HepG2 (cell line): Measurements from ENCODE around the gene SAP25. TPM values are rescaled to one million over a fixed set of nuclear protein-coding genes. Genes with fewer than 3 reads are reported as not detected.
A peak's percentile ranks its signal among the peaks of the same experiment; 100 is the strongest.

ENCODE experiments used
- ATAC-seq: fragments of 200-7000 bp; cut with Tn5 transposase; 3 replicates; pipeline ENCODE4 v1.9.1; 2020; ENCODE audit warnings: mild to moderate bottlenecking, moderate library complexity
- Bru-seq: library from RNA; stranded (reverse); fragments of 400-500 nt; gene quantifications from one replicate; lab custom pipeline; 2021; lab: Mats Ljungman, UMichigan
- BruChase-seq, 2 experiments: library from RNA; stranded (reverse); fragments of 400-500 nt; gene quantifications; one replicate each; lab custom pipeline; 2021; lab: Mats Ljungman, UMichigan
- BruUV-seq: library from RNA; stranded (reverse); fragments of 400-500 nt; replicated peaks from 2 replicates; lab custom pipeline; 2021; lab: Mats Ljungman, UMichigan
- CTCF ChIA-PET: fragments of 300-600 bp; formaldehyde crosslinking; extraction: SDS; loops from one replicate; lab custom pipeline; 2021; ENCODE audit warnings: low total read pairs, inconsistent platforms, low intra/inter-chr PET ratio; lab: Yijun Ruan, JAX
- POLR2A ChIA-PET: fragments of 350-600 bp; sonication (Branson Sonifier 250); formaldehyde crosslinking; loops from one replicate; lab custom pipeline; 2020; ENCODE audit warnings: antibody characterized with exemption, inconsistent platforms; lab: Yijun Ruan, JAX
- DNase-seq: peaks from one replicate; pipeline ENCODE4 v3.0.0-alpha.2; 2015; ENCODE audit warnings: low spot score
- FAIRE-seq: peaks from 3 replicates; lab custom pipeline; 2011; peaks lifted over from hg19 to GRCh38; lab: Jason Lieb, UNC
- H2AFZ ChIP-seq: one replicate; pipeline ENCODE4 v1.6.1; 2011; ENCODE audit warnings: low read length, inconsistent platforms
- H3K27ac ChIP-seq: fragments of 300-600 bp; 3 replicates; pipeline ENCODE4 v1.8.0; 2011; ENCODE audit warnings: mixed run types, mild to moderate bottlenecking, mixed read lengths, low read length, inconsistent platforms; ENCODE audit not compliant: insufficient read depth; ENCODE audit errors: extremely low read length
- H3K27me3 ChIP-seq, 2 experiments: fragments of 200-600 bp in 1 of 2; 2 replicates in 1 of 2; 3 replicates in 1 of 2; pipeline versions ENCODE4 v1.6.0 to v1.8.0; 2011; ENCODE audit warnings: low read length in 2 of 2, mild to moderate bottlenecking in 2 of 2, moderate library complexity in 2 of 2, inconsistent platforms in 1 of 2; ENCODE audit not compliant: insufficient read depth in 2 of 2, control insufficient read depth in 1 of 2
- H3K36me3 ChIP-seq, 2 experiments: fragments of 200-600 bp in 1 of 2; replicated peaks in 1 of 2; 2 replicates in 1 of 2; 3 replicates in 1 of 2; pipeline versions ENCODE4 v1.5.1 to v1.8.0; 2011; ENCODE audit warnings: low read length in 2 of 2, inconsistent platforms in 1 of 2; ENCODE audit not compliant: insufficient read depth in 2 of 2, control insufficient read depth in 1 of 2
- H3K4me1 ChIP-seq: 2 replicates; pipeline ENCODE4 v1.5.1; 2012; ENCODE audit warnings: low read length, inconsistent platforms; ENCODE audit not compliant: insufficient read depth
- H3K4me2 ChIP-seq: 2 replicates; pipeline ENCODE4 v1.6.0; 2011; ENCODE audit warnings: low read depth, low read length, inconsistent platforms
- H3K4me3 ChIP-seq, 3 experiments: fragments of 200-600 bp in 1 of 3; sonication (generic), shearing (Covaris generic) in 1 of 3; replicated peaks in 1 of 3; 2 replicates each; pipeline ENCODE4 v1.5.1; 2011 to 2016; ENCODE audit warnings: low read length in 3 of 3, inconsistent platforms in 2 of 3, low read depth in 2 of 3, mild to moderate bottlenecking in 2 of 3, control low read depth in 1 of 3, mixed read lengths in 1 of 3; ENCODE audit not compliant: insufficient read depth in 1 of 3
- H3K79me2 ChIP-seq: one replicate; pipeline ENCODE4 v1.6.1; 2011; ENCODE audit warnings: low read length, inconsistent platforms; ENCODE audit not compliant: insufficient read depth
- H3K9ac ChIP-seq: 2 replicates; pipeline ENCODE4 v1.6.0; 2011; ENCODE audit warnings: mild to moderate bottlenecking, low read depth, low read length, inconsistent platforms; ENCODE audit not compliant: insufficient read depth
- H3K9me3 ChIP-seq: 2 replicates; pipeline ENCODE4 v1.5.1; 2012; ENCODE audit warnings: mild to moderate bottlenecking, low read length
- H4K20me1 ChIP-seq: 2 replicates; pipeline ENCODE4 v1.6.0; 2011; ENCODE audit warnings: inconsistent platforms, mild to moderate bottlenecking, low read length, moderate library complexity; ENCODE audit not compliant: insufficient read depth
- AGO2 ChIP-seq: fragments of 200-400 bp; formaldehyde crosslinking; optimal IDR thresholded peaks from 2 replicates; pipeline ENCODE3; 2017; ENCODE audit warnings: mild to moderate bottlenecking, low read depth, low read length, moderate library complexity
- FIP1L1 ChIP-seq: fragments of 200-400 bp; formaldehyde crosslinking; IDR thresholded peaks from 2 replicates; pipeline ENCODE4 v1.6.1; 2018; ENCODE audit warnings: low read depth, mild to moderate bottlenecking, low read length, moderate library complexity, borderline replicate concordance; ENCODE audit not compliant: insufficient read depth
- GABPB1 ChIP-seq: IDR thresholded peaks from 2 replicates; pipeline ENCODE4 v1.6.1; 2016; ENCODE audit warnings: mild to moderate bottlenecking, missing genetic modification reagents, moderate library complexity, missing compliant biosample characterization
- HNRNPK ChIP-seq: fragments of 200-400 bp; formaldehyde crosslinking; IDR thresholded peaks from 2 replicates; pipeline ENCODE4 v1.6.1; 2018; ENCODE audit warnings: low read length, low read depth, moderate library complexity, mild to moderate bottlenecking; ENCODE audit not compliant: poor library complexity, severe bottlenecking
- HNRNPUL1 ChIP-seq: fragments of 200-400 bp; formaldehyde crosslinking; IDR thresholded peaks from 2 replicates; pipeline ENCODE4 v1.6.1; 2017; ENCODE audit warnings: low read depth, mild to moderate bottlenecking, low read length, moderate library complexity
- JUN ChIP-seq: sonication (generic); formaldehyde crosslinking; IDR thresholded peaks from 2 replicates; pipeline ENCODE4 v1.4.0; 2020; ENCODE audit warnings: mild to moderate bottlenecking, missing genetic modification reagents
- LCORL ChIP-seq, 2 experiments: fragments of 450-650 bp in 1 of 2; sonication (generic) in 1 of 2; formaldehyde crosslinking in 1 of 2; IDR thresholded peaks; 2 replicates each; pipeline versions ENCODE4 v1.5.0 to v1.6.1; 2017 to 2020; ENCODE audit warnings: antibody characterized with exemption in 1 of 2, missing genetic modification reagents in 1 of 2
- PTBP1 ChIP-seq: fragments of 200-400 bp; formaldehyde crosslinking; IDR thresholded peaks from 2 replicates; pipeline ENCODE4 v1.6.1; 2018; ENCODE audit warnings: low read length, low read depth; ENCODE audit not compliant: poor library complexity, severe bottlenecking
- SNRNP70 ChIP-seq: fragments of 200-400 bp; formaldehyde crosslinking; IDR thresholded peaks from 2 replicates; pipeline ENCODE4 v1.6.1; 2017; ENCODE audit warnings: mild to moderate bottlenecking, low read depth, low read length, moderate library complexity
- THAP9 ChIP-seq: sonication (generic); formaldehyde crosslinking; IDR thresholded peaks from 2 replicates; pipeline ENCODE4; 2020; ENCODE audit warnings: missing genetic modification reagents, mild to moderate bottlenecking, borderline replicate concordance
- ZC3H4 ChIP-seq: sonication (generic); formaldehyde crosslinking; IDR thresholded peaks from 2 replicates; pipeline ENCODE4 v1.4.0; 2020; ENCODE audit warnings: missing genetic modification reagents, borderline replicate concordance
- ZNF629 ChIP-seq: sonication (generic); formaldehyde crosslinking; conservative IDR thresholded peaks from 2 replicates; pipeline ENCODE4 v1.5.0; 2020; ENCODE audit warnings: missing genetic modification reagents
- WGBS: methylation state at CpG from one replicate; pipeline ENCODE4 v1.1.6; 2017; ENCODE audit warnings: low lambda C conversion rate; 5-methylcytosine and 5-hydroxymethylcytosine counted together
- in situ Hi-C: cut with HindIII; loops from 2 replicates; pipeline ENCODE4 v1.10.0; 2017; ENCODE audit warnings: low pct_unique_long_range_greater_than_20kb; ENCODE audit not compliant: extremely low pct_ligation_motif_present
- intact Hi-C: fragments of 100-400 bp; cut with micrococcal nuclease; formaldehyde crosslinking; loops from one replicate; pipeline ENCODE4 v1.10.0; 2022; ENCODE audit not compliant: unreplicated experiment
- long read RNA-seq, 2 experiments: library from RNA in 1 of 2; library from polyadenylated mRNA in 1 of 2; stranded (forward) in 1 of 2; unstranded in 1 of 2; transcript quantifications; one replicate each; pipeline ENCODE4 v2.0.0, GENCODE V29; 2019 to 2022
- polyA minus RNA-seq, 3 experiments: library from RNA; depleted of rRNA, polyadenylated mRNA; stranded (reverse); fragments of >200 nt; gene quantifications; 2 replicates each; pipeline ENCODE4 v1.2.3, GENCODE V29; 2011; ENCODE audit warnings: low replicate concordance in 1 of 3
- polyA plus RNA-seq, 8 experiments: library from polyadenylated mRNA; depleted of rRNA in 3 of 8; stranded (reverse) in 7 of 8; unstranded in 1 of 8; fragments of >200 nt; fragmentation: Illumina TruSeq in 4 of 8; extraction: Trizol in 4 of 8; gene quantifications; 2 replicates each; pipeline versions ENCODE4 v1.2.1 to v1.2.3, GENCODE V29; 2011 to 2016; ENCODE audit warnings: low read depth in 4 of 8, missing spikeins in 1 of 8, mixed read lengths in 1 of 8; ENCODE audit not compliant: insufficient read depth in 1 of 8
- total RNA-seq, 5 experiments: library from RNA; depleted of rRNA; stranded (reverse); fragments of >200 nt; fragmentation: Illumina TruSeq; extraction: Trizol; gene quantifications; 2 replicates each; pipeline ENCODE4 v1.2.3, GENCODE V29; 2016; ENCODE audit warnings: low read depth in 1 of 5
- TF ChIP-seq, protein P1 (sequence below): sonication (generic); formaldehyde crosslinking; IDR thresholded peaks from 2 replicates; pipeline ENCODE4 v1.4.0; 2020; ENCODE audit warnings: missing genetic modification reagents

The SAP25 gene
- total RNA-seq (2016; rRNA removed; fragmentation: Illumina TruSeq; extraction: Trizol), result 0.15 TPM in 1 of 2 replicates, not detected in the other
- total RNA-seq (2016; cell fraction: cytosol; rRNA removed; fragmentation: Illumina TruSeq; extraction: Trizol; ENCODE audit: low read depth), result not detected in 2 replicates
- total RNA-seq (2016; cell fraction: insoluble cytoplasmic fraction; rRNA removed; fragmentation: Illumina TruSeq; extraction: Trizol), result not detected in 2 replicates
- total RNA-seq (2016; cell fraction: membrane; rRNA removed; fragmentation: Illumina TruSeq; extraction: Trizol), result not detected in 2 replicates
- not detected in 2 replicates for total RNA-seq (2016; cell fraction: nucleus; rRNA removed; fragmentation: Illumina TruSeq; extraction: Trizol)
- polyA plus RNA-seq (2011; rRNA removed), result 0.20 TPM in 2 replicates
- 0.13 TPM in 1 of 2 replicates, not detected in the other for polyA plus RNA-seq (2011; cell fraction: cytosol; rRNA removed)
- polyA plus RNA-seq (2011; cell fraction: nucleus; rRNA removed), result 2.5 and 2.6 TPM in 2 replicates
- polyA plus RNA-seq (2012), result 0.70 and 1.9 TPM in 2 replicates
- 0.32 and 0.41 TPM in 2 replicates for polyA plus RNA-seq (2016; cell fraction: cytosol; fragmentation: Illumina TruSeq; extraction: Trizol; ENCODE audit: low read depth)
- polyA plus RNA-seq (2016; cell fraction: insoluble cytoplasmic fraction; fragmentation: Illumina TruSeq; extraction: Trizol; ENCODE audit: low read depth), result not detected in 2 replicates
- not detected in 2 replicates for polyA plus RNA-seq (2016; cell fraction: membrane; fragmentation: Illumina TruSeq; extraction: Trizol; ENCODE audit: low read depth)
- polyA plus RNA-seq (2016; cell fraction: nucleus; fragmentation: Illumina TruSeq; extraction: Trizol; ENCODE audit: insufficient read depth, low read depth), result not detected in 2 replicates
- polyA minus RNA-seq (2011; rRNA and poly(A)+ RNA removed; ENCODE audit: low replicate concordance), result not detected in 2 replicates
- not detected in 2 replicates for polyA minus RNA-seq (2011; cell fraction: cytosol; rRNA and poly(A)+ RNA removed)
- polyA minus RNA-seq (2011; cell fraction: nucleus; rRNA and poly(A)+ RNA removed), result not detected in 2 replicates
- Bru-seq, nascent RNA, result not detected
- percentile 45 among the genes with signal in this experiment for BruChase-seq, experiment 1, labeled RNA remaining after a 6-hour chase
- BruChase-seq, experiment 2, labeled RNA remaining after a 2-hour chase, result not detected
- long read RNA-seq, experiment 1, result 0 reads
- long read RNA-seq, experiment 2, result 0 reads

DNA sequence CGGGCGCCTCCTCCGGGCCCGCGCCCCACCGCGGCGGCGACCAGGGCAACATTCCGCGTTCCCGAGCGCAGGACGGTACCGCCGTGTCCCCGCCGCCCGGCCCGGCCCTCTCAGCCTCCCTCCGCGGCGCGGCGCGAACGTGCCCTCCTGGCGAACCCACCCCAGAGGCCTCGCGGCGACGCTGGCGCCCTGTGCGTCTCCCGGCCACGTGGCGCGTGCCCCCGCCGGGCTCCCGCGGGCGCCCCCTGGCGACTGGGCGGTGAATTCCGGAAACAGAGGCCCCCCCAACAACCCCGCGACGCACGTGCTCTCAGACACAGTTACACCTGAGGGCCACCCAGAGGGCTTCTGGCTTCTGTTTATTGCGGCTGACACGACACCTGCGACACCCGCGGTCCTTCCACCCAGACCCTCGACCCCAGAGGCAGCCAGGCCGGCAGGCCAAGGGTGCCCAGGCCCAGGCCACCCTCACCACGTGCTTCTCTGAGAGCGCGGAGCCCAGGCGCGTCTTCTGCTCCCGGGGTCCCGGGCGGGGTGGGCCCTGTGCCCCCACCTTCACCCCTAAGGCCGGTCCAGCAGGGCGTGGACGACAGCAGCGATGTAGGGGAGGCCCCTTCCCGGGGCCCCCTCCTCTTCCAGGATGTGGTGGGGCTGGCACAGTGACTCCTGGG, at the start of gene SAP25:
SAP25 (minus strand) TSS at position 210 of the 671 bp plus-strand sequence; CDS start at position 52, 158 bp downstream.
- Histone ChIP-seq H3K9me3 (no peaks in the 10 kb centered on the region), H2AFZ (no peak within 1 kb of the TSS), H3K4me2 (peak within 1 kb of the TSS; percentile 78), H3K4me1 (peaks cover 44% of the 10 kb centered on the region), H3K27ac (no peak within 1 kb of the TSS), H3K79me2 (no peaks in the 10 kb centered on the region), H3K36me3 (peaks cover 5 to 15% of the 10 kb centered on the region in 2 experiments; a peak in 1 of 5 replicates), H3K9ac (peak within 1 kb of the TSS; percentile 77; the same call in 1 of the 2 replicates), H3K27me3 (no peaks in the 10 kb centered on the region), H3K4me3 (no peak within 1 kb of the TSS; a peak in 1 of 6 replicates), H4K20me1 (no peaks in the 10 kb centered on the region)
- in situ Hi-C loops, result no loop called here
- intact Hi-C loops, result no loop called here
- POLR2A ChIA-PET, result no interaction called here
- ATAC-seq, result no peak
- 95% methylated on average over 58 of the region's 70 CpGs for WGBS
- no TSS peak for BruUV-seq
- CTCF ChIA-PET, result interaction anchor here (1.3 kb wide), 1 partner anchor 14 kb away, joined by 4 read pairs; no protein-coding TSS in a partner anchor
- no peak for FAIRE-seq
- no peak for DNase-seq
- peak; percentile 32; the same call in 1 of the 2 replicates for TF ChIP-seq GABPB1 (CRISPR knock-in tag)
- no peak for TF ChIP-seq ZNF629 (CRISPR knock-in tag)
- 0 out of 2 replicates have a peak, but pooled peaks have one; percentile 14 for TF ChIP-seq THAP9 (CRISPR knock-in tag)
- peak; percentile 76 for TF ChIP-seq HNRNPUL1
- no peak for TF ChIP-seq ZC3H4 (CRISPR knock-in tag)
- peak; percentile 46 for TF ChIP-seq HNRNPK
- TF ChIP-seq LCORL (IDR thresholded peaks at IDR 0.05), result no peak
- no peak for TF ChIP-seq LCORL (CRISPR knock-in tag; IDR thresholded peaks at IDR 0.05)
- TF ChIP-seq FIP1L1, result peak; percentile 96
- TF ChIP-seq AGO2, result peak; percentile 96
- no peak for TF ChIP-seq JUN (CRISPR knock-in tag)
- peak; percentile 51 for TF ChIP-seq PTBP1
- TF ChIP-seq, protein P1, sequence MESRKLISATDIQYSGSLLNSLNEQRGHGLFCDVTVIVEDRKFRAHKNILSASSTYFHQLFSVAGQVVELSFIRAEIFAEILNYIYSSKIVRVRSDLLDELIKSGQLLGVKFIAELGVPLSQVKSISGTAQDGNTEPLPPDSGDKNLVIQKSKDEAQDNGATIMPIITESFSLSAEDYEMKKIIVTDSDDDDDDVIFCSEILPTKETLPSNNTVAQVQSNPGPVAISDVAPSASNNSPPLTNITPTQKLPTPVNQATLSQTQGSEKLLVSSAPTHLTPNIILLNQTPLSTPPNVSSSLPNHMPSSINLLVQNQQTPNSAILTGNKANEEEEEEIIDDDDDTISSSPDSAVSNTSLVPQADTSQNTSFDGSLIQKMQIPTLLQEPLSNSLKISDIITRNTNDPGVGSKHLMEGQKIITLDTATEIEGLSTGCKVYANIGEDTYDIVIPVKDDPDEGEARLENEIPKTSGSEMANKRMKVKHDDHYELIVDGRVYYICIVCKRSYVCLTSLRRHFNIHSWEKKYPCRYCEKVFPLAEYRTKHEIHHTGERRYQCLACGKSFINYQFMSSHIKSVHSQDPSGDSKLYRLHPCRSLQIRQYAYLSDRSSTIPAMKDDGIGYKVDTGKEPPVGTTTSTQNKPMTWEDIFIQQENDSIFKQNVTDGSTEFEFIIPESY (CRISPR knock-in tag), result peak; percentile 98
- 0 out of 2 replicates have a peak, but pooled peaks have one; percentile 51 for TF ChIP-seq SNRNP70
